GM12873 (cell line): ENCODE measurements around the gene CLEC1A.

ENCODE experiments used
- CTCF ChIP-seq: IDR thresholded peaks from 2 replicates; pipeline ENCODE4 v1.5.1; 2012; ENCODE audit warnings: low read depth, mild to moderate bottlenecking, moderate library complexity, low read length, control low read depth; ENCODE audit not compliant: insufficient read depth; ENCODE audit errors: missing control alignments

Gene CLEC1A

DNA sequence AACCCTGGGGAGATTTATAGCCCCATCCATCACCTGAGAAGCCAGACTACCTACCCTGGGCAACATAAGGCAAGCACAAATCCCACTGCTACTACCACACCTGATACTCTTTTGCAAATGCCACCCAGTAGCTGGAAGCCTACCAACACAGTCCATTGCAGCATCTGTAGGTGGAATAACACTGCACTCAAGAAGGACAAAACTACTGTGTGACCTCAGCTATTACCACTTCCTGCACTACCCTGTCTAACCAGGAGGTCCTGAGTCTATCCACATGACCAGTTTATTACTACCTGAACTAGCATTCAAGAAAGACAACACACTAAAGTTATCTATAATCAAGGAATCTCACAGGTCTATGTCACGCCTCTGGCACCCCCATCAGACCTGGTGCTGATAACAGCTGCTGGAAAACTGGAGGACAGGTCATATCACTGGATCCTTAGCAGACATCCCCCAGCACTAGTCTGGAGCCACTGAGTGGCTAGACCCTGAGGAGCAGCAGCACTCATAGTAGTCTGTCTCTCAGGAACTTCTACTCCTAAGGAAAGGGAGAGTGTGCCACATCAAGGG is 2.9 kb upstream of the CLEC1A start:
- no peak for TF ChIP-seq CTCF

GRCh38 chr12:10101042-10101579 is 2.3 kb upstream of the CLEC1A start:
- TF ChIP-seq CTCF = no peak

DNA sequence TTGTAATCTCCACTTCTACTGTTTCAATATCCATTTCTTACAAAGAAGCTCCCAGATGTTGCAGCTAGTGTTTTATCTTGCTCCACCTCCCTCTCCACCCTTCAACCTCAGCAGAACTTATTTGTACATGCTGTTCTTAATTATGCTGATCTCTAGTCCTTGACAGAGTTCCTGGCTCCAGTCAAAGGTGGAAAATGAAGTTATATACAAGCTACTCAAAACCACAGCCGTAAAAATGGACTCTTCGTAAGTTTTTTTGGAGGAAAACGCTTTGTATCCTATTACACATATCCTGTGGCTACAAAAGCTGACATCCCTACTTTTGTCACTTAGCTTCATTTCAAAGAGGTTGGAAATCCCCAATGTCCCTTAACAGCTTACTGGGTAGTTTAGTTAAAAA is 1.3 kb downstream of the CLEC1A start:
- no peak for TF ChIP-seq CTCF

DNA sequence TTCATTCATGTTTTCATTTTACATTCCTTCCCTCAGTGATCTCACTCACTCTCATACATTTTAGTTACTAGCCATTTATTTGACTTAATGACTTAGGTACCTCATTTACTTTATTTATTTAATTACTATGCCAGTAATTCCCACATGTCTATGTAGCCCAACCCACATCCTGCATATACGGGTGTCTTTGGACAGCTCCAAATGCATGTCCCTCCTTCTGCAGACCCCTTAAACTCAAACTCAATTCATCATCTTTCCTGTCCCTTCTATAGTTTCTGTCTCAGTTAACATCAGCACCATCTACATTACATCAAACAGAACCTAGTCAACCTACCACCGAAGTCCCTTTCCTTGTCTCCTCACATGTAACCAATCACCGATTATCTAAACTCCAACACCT is 2.8 kb downstream of the CLEC1A start:
- no peak for TF ChIP-seq CTCF

DNA sequence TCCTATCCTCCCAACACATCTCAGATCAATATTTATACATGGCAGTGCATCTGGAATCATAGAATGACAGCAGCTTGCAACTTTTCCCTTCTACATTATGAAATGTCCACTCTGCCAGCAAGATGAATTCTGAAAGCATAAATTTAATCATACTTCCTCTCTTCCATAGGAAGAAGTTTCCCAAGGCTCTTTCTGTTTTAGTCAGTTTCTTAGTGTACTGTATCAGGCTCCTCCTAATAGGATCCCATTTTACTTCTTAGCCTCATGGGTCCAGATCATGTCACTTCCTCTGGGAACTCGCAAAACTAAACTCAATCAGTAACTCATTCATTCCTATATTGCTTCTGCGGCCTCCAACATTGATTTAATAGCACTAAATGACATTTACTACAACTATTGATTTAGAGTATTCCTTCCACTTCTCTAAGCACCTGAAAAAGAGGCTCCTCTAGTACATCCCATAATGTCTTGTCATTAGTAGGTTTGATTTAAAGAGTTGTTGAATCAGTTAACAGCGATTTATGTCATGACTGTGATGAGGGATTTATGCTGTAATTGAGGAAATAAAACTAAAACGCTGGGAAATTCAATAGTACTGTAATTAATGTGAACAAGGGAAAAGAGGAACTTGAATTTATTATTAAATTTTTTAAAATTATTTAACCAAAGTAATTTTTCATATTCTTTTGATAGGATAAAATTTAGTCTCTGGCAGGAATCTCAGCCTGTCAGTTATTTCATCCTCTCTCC is 4.0 kb downstream of the CLEC1A start:
- no peak for TF ChIP-seq CTCF

DNA sequence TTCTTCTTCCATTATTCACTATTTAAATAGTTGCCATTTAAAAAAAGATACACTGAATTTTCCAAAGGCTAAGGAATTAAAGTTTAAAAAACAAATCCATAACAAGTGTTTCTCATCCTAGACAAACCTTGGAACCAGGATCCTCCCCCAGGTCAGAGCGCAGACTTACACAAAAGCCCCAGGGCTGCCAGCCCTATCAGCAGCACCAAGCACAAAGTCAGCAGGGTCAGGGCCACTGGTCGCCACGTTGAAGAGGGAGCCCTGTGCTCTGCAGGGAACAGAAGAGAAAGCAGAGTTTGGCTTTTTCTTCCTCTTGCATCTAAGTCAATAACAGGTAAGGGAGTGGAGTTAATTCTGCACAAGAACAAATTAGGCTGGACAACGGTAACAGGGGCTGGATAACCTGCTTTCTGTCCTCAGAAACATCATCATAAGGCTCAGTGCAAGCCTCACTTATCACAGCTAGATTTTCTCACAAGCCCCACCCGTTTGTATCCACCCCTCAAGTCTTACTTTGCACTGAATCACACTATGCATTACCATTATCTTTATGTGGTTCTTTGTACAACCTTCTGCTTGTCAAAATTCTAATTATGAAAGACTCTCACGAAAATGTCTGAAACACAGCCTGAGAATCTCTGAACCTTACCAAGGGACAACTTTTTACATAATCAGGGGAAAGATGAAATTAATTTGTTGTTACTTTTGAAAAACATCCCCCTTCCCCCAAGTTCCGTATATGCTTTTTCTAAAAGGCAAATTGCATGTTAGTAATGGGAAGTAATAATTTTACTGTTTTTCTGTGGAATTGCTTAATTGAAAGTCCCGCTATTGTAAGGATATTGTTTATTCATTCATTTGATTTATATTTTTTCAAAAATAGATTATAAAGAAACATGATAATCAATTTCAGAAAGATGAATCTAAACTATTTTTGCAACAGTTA is 9.6 kb downstream of the CLEC1A start:
- no peak for TF ChIP-seq CTCF

GRCh38 chr12:10088031-10088430 is 10.8 kb downstream of the CLEC1A start:
- TF ChIP-seq CTCF = no peak
